Loucy (cell line): Measurements from ENCODE around the gene BCAS3.

Experiments used
- CTCF ChIP-seq: fragments of 200-600 bp; sonication (generic); conservative IDR thresholded peaks from 2 replicates; pipeline ENCODE4 v1.5.1; 2014; ENCODE audit warnings: mild to moderate bottlenecking, antibody characterized with exemption, low read length
- EZH2phosphoT487 ChIP-seq: fragments of 200-600 bp; IDR thresholded peaks from 2 replicates; pipeline ENCODE4 v1.6.1; 2018; ENCODE audit warnings: antibody characterized with exemption, mild to moderate bottlenecking, moderate library complexity, borderline replicate concordance

DNA sequence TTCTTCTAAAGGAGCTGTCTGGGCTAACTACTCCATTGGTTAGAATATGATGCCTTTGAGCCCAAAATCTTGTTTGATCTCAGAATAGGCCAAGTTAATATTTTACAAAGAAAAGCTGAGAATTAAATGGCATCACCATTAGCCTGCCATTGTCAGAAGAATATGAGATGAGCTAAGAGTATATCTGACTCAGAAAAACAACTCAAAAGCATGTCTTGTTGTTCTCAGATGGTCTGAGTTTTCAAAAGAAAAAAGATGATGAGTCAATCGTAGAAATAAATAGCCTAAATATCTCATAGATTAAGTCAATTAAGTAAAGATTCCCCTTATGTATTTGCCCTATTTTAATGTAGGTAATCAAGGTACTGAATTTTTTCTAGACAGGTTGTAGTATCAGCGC lies 524.9 kb downstream of the BCAS3 start:
- TF ChIP-seq CTCF (no peak), EZH2phosphoT487 (no peak)
